T-cell (primary cell): ENCODE measurements around the gene GRAMD2A. TPM values are rescaled to one million over a fixed set of nuclear protein-coding genes. Genes with fewer than 3 reads are reported as not detected.

ENCODE experiments used
- ATAC-seq, 4 experiments: fragments of 200-7000 bp in 3 of 4; fragments of 150-1000 bp in 1 of 4; cut with Tn5 transposase; replicated peaks in 1 of 4; 1 replicate in 3 of 4; 2 replicates in 1 of 4; pipeline ENCODE4 v1.10.0; 2021; ENCODE audit warnings: moderate library complexity in 3 of 4, mild to moderate bottlenecking in 2 of 4, moderate number of reproducible peaks in 1 of 4
- CTCF ChIA-PET, 2 donors: fragments of 300-600 bp; sonication (Branson Sonifier 250); formaldehyde crosslinking; loops; one replicate each; lab custom pipeline; 2022; ENCODE audit warnings: antibody characterized with exemption in 2 of 2; lab: Charles Lee
- POLR2A ChIA-PET, 2 donors: fragments of 300-600 bp; sonication (Branson Sonifier 250); formaldehyde crosslinking; loops; one replicate each; lab custom pipeline; 2022; ENCODE audit warnings: antibody characterized with exemption in 2 of 2; lab: Charles Lee
- DNase-seq, 35 experiments: peaks; one replicate each; pipeline versions ENCODE4 v3.0.0 to v3.0.0-alpha.2; 2013 to 2023
- H3K27ac ChIP-seq: one replicate; pipeline ENCODE4 v1.5.1; 2013; ENCODE audit warnings: low read length
- H3K27me3 ChIP-seq, 2 experiments: replicated peaks in 1 of 2; 1 replicate in 1 of 2; 2 replicates in 1 of 2; pipeline versions ENCODE4 v1.6.1 to v1.7.0; 2013; ENCODE audit warnings: low read length in 1 of 2, mixed read lengths in 1 of 2; ENCODE audit not compliant: control insufficient read depth in 2 of 2, insufficient read depth in 2 of 2; ENCODE audit errors: extremely low read depth in 1 of 2
- H3K36me3 ChIP-seq, 2 donors: 1 replicate in 1 of 2; 2 replicates in 1 of 2; pipeline versions ENCODE4 v1.6.1 to v1.7.0; 2013; ENCODE audit warnings: low read length in 1 of 2; ENCODE audit not compliant: control insufficient read depth in 2 of 2, insufficient read depth in 1 of 2; ENCODE audit errors: extremely low read depth in 1 of 2
- H3K4me1 ChIP-seq, 2 experiments: 1 replicate in 1 of 2; 2 replicates in 1 of 2; pipeline versions ENCODE4 v1.6.1 to v1.7.0; 2013; ENCODE audit warnings: low read length in 2 of 2, mixed read lengths in 1 of 2; ENCODE audit not compliant: insufficient read depth in 2 of 2, control insufficient read depth in 1 of 2; ENCODE audit errors: extremely low read depth in 1 of 2
- H3K4me3 ChIP-seq, 2 donors: 1 replicate in 1 of 2; 2 replicates in 1 of 2; pipeline versions ENCODE4 v1.5.1 to v1.7.0; 2013; ENCODE audit warnings: mild to moderate bottlenecking in 2 of 2, low read length in 1 of 2, moderate library complexity in 1 of 2; ENCODE audit not compliant: control insufficient read depth in 1 of 2; ENCODE audit errors: extremely low read depth in 1 of 2
- H3K9me3 ChIP-seq: 2 replicates; pipeline ENCODE4 v1.7.0; 2013
- H3K27ac Mint-ChIP-seq, 2 donors: one replicate each; pipeline ENCODE4 v1.8.0; 2020 to 2021; ENCODE audit warnings: mild to moderate bottlenecking in 2 of 2, mixed read lengths in 2 of 2
- H3K27me3 Mint-ChIP-seq, 2 donors: one replicate each; pipeline ENCODE4 v1.8.0; 2021 to 2022; ENCODE audit warnings: mixed read lengths in 2 of 2
- H3K36me3 Mint-ChIP-seq: one replicate; pipeline ENCODE4 v1.8.0; 2021; ENCODE audit warnings: mixed read lengths
- H3K4me1 Mint-ChIP-seq, 3 donors: one replicate each; pipeline ENCODE4 v1.8.0; 2020 to 2022; ENCODE audit warnings: mixed read lengths in 3 of 3, mild to moderate bottlenecking in 1 of 3
- H3K4me3 Mint-ChIP-seq, 3 donors: one replicate each; pipeline ENCODE4 v1.8.0; 2020 to 2022; ENCODE audit warnings: mild to moderate bottlenecking in 3 of 3, mixed read lengths in 3 of 3, moderate library complexity in 3 of 3
- H3K9me3 Mint-ChIP-seq, 3 donors: one replicate each; pipeline ENCODE4 v1.8.0; 2020 to 2022; ENCODE audit warnings: mixed read lengths in 3 of 3
- WGBS: methylation state at CpG from one replicate; pipeline ENCODE4 v1.1.5; 2013; ENCODE audit warnings: missing lambda C conversion rate; ENCODE audit not compliant: insufficient coverage; 5-methylcytosine and 5-hydroxymethylcytosine counted together
- total RNA-seq, 35 experiments: library from RNA in 6 of 35; stranded (reverse) in 6 of 35; fragments of 120-200 nt in 1 of 35; gene quantifications; one replicate each; pipeline versions ENCODE4 v1.2.1 to v1.2.4 and lab custom pipeline; 2013 to 2026

The GRAMD2A gene
- total RNA-seq, 5 donors from 2014 or later (not counting 1 experiment from before 2014, with no cell fraction given): not detected

- Mint-ChIP-seq H3K4me1 (peaks cover 69 to 73% (median 72%) of the 10 kb centered on the region in 3 donors), H3K9me3 (no peaks in the 10 kb centered on the region), H3K27ac (peak overlapping the region; percentile 83 to 95), H3K4me3 (peak overlapping the region; percentile 70 to 97 (median 71)), H3K27me3 (no peaks in the 10 kb centered on the region), H3K36me3 (peaks cover 19% of the 10 kb centered on the region)
- no peaks in the 10 kb centered on the region for H3K27me3 ChIP-seq
- peak overlapping the region; percentile 79 for H3K27ac ChIP-seq
- H3K4me1 ChIP-seq: peaks cover 26 to 74% of the 10 kb centered on the region in 2 experiments
- no peaks in the 10 kb centered on the region for H3K9me3 ChIP-seq
- ATAC-seq: peak in 1 of 4 experiments; percentile 15
- peak in 4 of 35 experiments; percentile 5 to 54 (median 28) for DNase-seq
- H3K4me3 ChIP-seq: peak overlapping the region in 1 of 2 donors; percentile 1
- peaks cover 4 to 16% of the 10 kb centered on the region in 2 donors for H3K36me3 ChIP-seq
- CTCF ChIA-PET: interaction anchor here in 1 of 2 donors (0.5 to 2.6 kb wide), 10 partner anchors 26 to 582 kb away, joined by 3 to 20 read pairs (median 4); partner anchors contain the start of genes BBS4, GRAMD2A and HIGD2B
- 0% methylated on average over 1 of the region's 8 CpGs for WGBS
- POLR2A ChIA-PET: interaction anchor here (0.7 to 1.4 kb wide), 7 partner anchors 11 to 247 kb away, joined by 3 to 7 read pairs (median 3); partner anchors contain the start of gene ARIH1 (in 1 of the 2)
Observed at GRCh38 chr15:72227192-72227586, 29.6 kb upstream of the GRAMD2A start.

DNA sequence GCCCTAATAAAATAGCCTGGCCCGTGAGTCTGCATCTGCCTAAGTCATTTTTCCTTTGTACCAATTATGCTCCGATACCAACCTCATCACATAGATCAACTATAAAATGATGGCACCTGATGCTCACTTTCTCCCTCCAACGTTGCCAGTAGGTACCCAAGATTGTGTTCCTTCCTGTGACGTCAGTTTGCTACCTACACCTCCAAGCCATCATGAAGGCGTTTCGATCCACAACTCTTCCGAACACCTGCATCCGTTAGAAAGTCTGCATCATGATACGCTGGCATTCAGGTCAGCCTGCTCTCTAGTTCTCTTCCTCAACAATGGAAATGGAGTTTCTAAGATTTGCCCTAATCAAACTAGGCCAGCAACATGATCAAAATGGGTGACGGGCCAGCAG lies 25.7 kb upstream of the GRAMD2A start:
- peaks cover 67 to 81% (median 81%) of the 10 kb centered on the region in 3 donors for H3K4me1 Mint-ChIP-seq
- POLR2A ChIA-PET: interaction anchor here in 1 of 2 donors (0.6 kb wide), 1 partner anchor 267 kb away, joined by 5 read pairs; no protein-coding TSS in a partner anchor
- WGBS: 87% methylated on average over 9 of the region's 10 CpGs

DNA sequence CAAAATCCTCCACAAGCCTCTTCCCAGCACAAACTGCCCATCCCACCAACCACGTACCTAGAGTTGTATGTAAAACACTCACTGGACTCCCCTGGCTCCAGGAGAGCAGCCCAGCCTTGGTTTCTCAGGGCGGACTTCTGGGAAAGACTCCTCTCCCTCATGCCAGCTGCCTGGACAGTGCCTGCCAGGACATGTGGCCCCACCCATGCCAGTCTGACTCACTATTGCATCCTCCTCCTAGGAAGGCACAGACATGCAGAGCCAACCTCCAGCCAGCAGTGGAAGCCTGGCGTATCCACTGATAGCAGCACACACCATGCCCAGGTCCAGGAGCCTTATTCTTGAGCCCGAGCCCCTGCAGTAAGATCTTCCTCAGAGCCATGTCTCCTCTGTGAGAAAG lies 24.8 kb upstream of the GRAMD2A start:
- no peak overlapping the region for H3K27ac ChIP-seq
- ATAC-seq: no peak
- Mint-ChIP-seq H3K4me3 (peak overlapping the region in 1 of 3 donors; percentile 29), H3K36me3 (peaks cover 47% of the 10 kb centered on the region), H3K4me1 (peaks cover 58 to 73% (median 73%) of the 10 kb centered on the region in 3 donors), H3K27ac (peak overlapping the region; percentile 44 to 66), H3K9me3 (no peaks in the 10 kb centered on the region), H3K27me3 (no peaks in the 10 kb centered on the region)
- no peaks in the 10 kb centered on the region for H3K27me3 ChIP-seq
- ChIA-PET CTCF (interaction anchor here (0.6 to 0.7 kb wide), 2 partner anchors 52 to 139 kb away, joined by 3 read pairs; no protein-coding TSS in a partner anchor), POLR2A (no interaction called here)
- H3K4me1 ChIP-seq: peaks cover 10 to 49% of the 10 kb centered on the region in 2 experiments
- whole genome bisulfite sequencing: 81% methylated on average over 2 of the region's 4 CpGs
- no peak for DNase-seq
- peaks cover 14 to 51% of the 10 kb centered on the region in 2 donors for H3K36me3 ChIP-seq
- H3K9me3 ChIP-seq: no peaks in the 10 kb centered on the region
- H3K4me3 ChIP-seq: no peak overlapping the region

More for the DNA sequence above, 25.7 kb upstream of the GRAMD2A start:
- Mint-ChIP-seq H3K4me3 (no peak overlapping the region), H3K27me3 (no peaks in the 10 kb centered on the region), H3K9me3 (no peaks in the 10 kb centered on the region), H3K27ac (peak overlapping the region; percentile 20 to 30), H3K36me3 (peaks cover 40% of the 10 kb centered on the region)
- CTCF ChIA-PET: interaction anchor here in 1 of 2 donors (0.6 to 0.7 kb wide), 2 partner anchors 46 to 268 kb away, joined by 3 to 5 read pairs; no protein-coding TSS in a partner anchor
- H3K36me3 ChIP-seq: peaks cover 11 to 46% of the 10 kb centered on the region in 2 donors
- no peak overlapping the region for H3K27ac ChIP-seq
- peaks cover 15 to 58% of the 10 kb centered on the region in 2 experiments for H3K4me1 ChIP-seq
- ATAC-seq: no peak
- H3K9me3 ChIP-seq: no peaks in the 10 kb centered on the region
- H3K4me3 ChIP-seq: no peak overlapping the region
- no peaks in the 10 kb centered on the region for H3K27me3 ChIP-seq
- no peak for DNase-seq

DNA sequence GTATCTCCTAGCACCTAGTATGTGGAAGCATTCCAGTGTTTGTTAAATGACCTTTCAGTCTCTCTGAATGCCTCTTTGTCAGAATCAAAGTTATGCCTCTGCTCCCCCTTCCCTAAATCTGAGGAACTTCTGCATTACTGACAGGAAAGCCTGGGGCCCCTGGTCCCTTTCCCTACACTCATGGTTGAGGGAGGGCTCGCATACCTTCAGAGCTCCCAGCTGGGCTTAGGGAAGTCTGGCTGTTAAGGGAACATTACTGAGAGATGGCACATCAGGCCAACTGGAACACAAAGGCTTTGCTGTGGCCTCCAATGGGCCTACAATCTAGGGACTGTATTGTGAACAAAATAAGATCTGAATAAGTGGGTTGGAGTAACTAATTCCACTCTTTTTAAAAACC lies 23.1 kb upstream of the GRAMD2A start:
- peaks cover 2 to 32% of the 10 kb centered on the region in 2 experiments for H3K4me1 ChIP-seq

DNA sequence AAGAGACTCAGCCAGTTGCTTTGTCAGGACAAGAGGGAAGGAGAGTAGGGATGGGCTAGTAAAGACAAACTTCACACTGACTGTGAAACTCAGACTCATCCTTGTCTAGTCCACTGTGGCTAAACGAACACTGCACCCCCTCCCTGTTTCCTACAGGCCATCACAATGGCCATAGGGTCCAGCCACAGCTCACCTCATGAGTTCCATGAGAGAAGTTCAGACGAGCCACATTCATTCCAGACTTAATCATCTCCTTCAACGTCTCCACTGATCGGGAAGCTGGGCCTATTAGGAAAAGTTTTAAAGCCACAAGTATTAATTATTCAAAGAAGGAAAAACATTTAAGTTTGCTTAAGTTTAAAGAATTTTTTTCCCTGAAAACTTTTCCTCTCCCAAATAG lies 19.6 kb upstream of the GRAMD2A start:
- ATAC-seq (no peak), DNase-seq (no peak)
- Mint-ChIP-seq H3K27me3 (no peaks in the 10 kb centered on the region), H3K4me3 (no peak overlapping the region), H3K36me3 (peaks cover 42% of the 10 kb centered on the region), H3K9me3 (no peaks in the 10 kb centered on the region), H3K27ac (no peak overlapping the region), H3K4me1 (peaks cover 18 to 34% (median 29%) of the 10 kb centered on the region in 3 donors)
- no peaks in the 10 kb centered on the region for H3K27me3 ChIP-seq
- no peak overlapping the region for H3K27ac ChIP-seq
- H3K4me3 ChIP-seq: no peak overlapping the region
- H3K36me3 ChIP-seq: peaks cover 17 to 83% of the 10 kb centered on the region in 2 donors
- 80% methylated on average over 1 of the region's 4 CpGs for WGBS
- POLR2A ChIA-PET: no interaction called here
- H3K4me1 ChIP-seq: peaks cover 0 to 9% of the 10 kb centered on the region in 2 experiments
- H3K9me3 ChIP-seq: no peaks in the 10 kb centered on the region
- CTCF ChIA-PET: no interaction called here

More for the DNA sequence above, 23.1 kb upstream of the GRAMD2A start:
- peaks cover 20 to 65% of the 10 kb centered on the region in 2 donors for H3K36me3 ChIP-seq
- Mint-ChIP-seq H3K27ac (peak overlapping the region; percentile 23 to 64), H3K27me3 (no peaks in the 10 kb centered on the region), H3K4me1 (peaks cover 43 to 60% (median 57%) of the 10 kb centered on the region in 3 donors), H3K4me3 (no peak overlapping the region), H3K9me3 (no peaks in the 10 kb centered on the region), H3K36me3 (peaks cover 54% of the 10 kb centered on the region)
- H3K4me3 ChIP-seq: no peak overlapping the region
- no peaks in the 10 kb centered on the region for H3K9me3 ChIP-seq
- H3K27me3 ChIP-seq: no peaks in the 10 kb centered on the region
- H3K27ac ChIP-seq: no peak overlapping the region
- DNase-seq: no peak
- no CpG with 5 or more reads among the region's 1 CpG for WGBS
- ChIA-PET CTCF (interaction anchor here in 1 of 2 donors (1.1 kb wide), 1 partner anchor 9 kb away, joined by 3 read pairs; no protein-coding TSS in a partner anchor), POLR2A (no interaction called here)
- no peak for ATAC-seq

GRCh38 chr15:72216079-72216478 lies 18.5 kb upstream of the GRAMD2A start:
- H3K27ac ChIP-seq: no peak overlapping the region
- H3K9me3 Mint-ChIP-seq: no peaks in the 10 kb centered on the region
- H3K27me3 ChIP-seq: no peaks in the 10 kb centered on the region
- ChIA-PET POLR2A (no interaction called here), CTCF (interaction anchor here in 1 of 2 donors (0.6 kb wide), 1 partner anchor 31 kb away, joined by 3 read pairs; no protein-coding TSS in a partner anchor)
- WGBS: no CpG with 5 or more reads among the region's 1 CpG
- ATAC-seq (no peak), DNase-seq (no peak)
- no peak overlapping the region for H3K4me3 Mint-ChIP-seq
- no peak overlapping the region for H3K27ac Mint-ChIP-seq
- H3K4me1 Mint-ChIP-seq: peaks cover 7 to 25% (median 19%) of the 10 kb centered on the region in 3 donors
- no peaks in the 10 kb centered on the region for H3K27me3 Mint-ChIP-seq
- H3K36me3 Mint-ChIP-seq: peaks cover 41% of the 10 kb centered on the region
- H3K9me3 ChIP-seq: no peaks in the 10 kb centered on the region
- H3K4me1 ChIP-seq: peaks cover 0 to 6% of the 10 kb centered on the region in 2 experiments
- H3K36me3 ChIP-seq: peaks cover 26 to 85% of the 10 kb centered on the region in 2 donors
- no peak overlapping the region for H3K4me3 ChIP-seq
